ENCODE measurements around the gene MINDY4.

DNA sequence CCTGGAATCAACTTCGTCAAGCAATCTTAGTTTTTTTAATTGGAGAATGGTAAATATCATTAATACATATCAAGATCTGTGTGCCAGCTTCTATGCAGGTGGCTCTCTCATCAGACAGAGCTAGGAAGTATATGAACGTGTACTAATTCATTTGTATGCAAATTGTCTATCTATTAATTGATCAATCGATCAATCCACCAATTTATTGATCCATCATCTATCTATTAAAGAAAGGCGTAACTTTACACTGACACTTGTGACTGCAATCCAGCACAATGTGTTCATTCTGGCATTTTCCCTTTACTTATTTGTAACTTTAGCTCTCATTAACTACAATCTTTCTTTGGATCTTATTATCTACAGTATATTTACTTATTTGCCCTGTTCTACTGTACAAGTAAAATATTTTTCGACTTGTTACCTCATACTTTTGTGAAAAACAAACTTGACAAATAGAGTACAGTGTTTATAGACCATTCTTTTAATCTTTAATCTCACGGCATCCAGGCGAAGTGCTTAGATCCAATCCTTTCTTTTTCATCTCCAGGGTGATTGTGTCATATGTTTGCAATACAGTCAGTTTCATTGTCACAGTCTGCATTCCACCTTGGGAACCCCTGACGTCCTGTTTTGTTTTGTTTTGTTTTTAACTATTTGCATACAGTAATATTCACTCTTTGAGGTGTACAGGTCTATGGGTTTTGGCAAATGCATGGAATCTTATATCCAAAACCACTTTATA lies 170.5 kb downstream of the MINDY4 start:
- TF ChIP-seq EP300 (IDR thresholded peaks at IDR 0.05) = no peak
- TF ChIP-seq, protein P1, sequence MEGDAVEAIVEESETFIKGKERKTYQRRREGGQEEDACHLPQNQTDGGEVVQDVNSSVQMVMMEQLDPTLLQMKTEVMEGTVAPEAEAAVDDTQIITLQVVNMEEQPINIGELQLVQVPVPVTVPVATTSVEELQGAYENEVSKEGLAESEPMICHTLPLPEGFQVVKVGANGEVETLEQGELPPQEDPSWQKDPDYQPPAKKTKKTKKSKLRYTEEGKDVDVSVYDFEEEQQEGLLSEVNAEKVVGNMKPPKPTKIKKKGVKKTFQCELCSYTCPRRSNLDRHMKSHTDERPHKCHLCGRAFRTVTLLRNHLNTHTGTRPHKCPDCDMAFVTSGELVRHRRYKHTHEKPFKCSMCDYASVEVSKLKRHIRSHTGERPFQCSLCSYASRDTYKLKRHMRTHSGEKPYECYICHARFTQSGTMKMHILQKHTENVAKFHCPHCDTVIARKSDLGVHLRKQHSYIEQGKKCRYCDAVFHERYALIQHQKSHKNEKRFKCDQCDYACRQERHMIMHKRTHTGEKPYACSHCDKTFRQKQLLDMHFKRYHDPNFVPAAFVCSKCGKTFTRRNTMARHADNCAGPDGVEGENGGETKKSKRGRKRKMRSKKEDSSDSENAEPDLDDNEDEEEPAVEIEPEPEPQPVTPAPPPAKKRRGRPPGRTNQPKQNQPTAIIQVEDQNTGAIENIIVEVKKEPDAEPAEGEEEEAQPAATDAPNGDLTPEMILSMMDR (IDR thresholded peaks at IDR 0.05) = no peak
